ENCODE measurements around the gene UGT1A8. TPM values are rescaled to one million over a fixed set of nuclear protein-coding genes. Genes with fewer than 3 reads are reported as not detected.

Gene UGT1A8
- total RNA-seq, 1 experiment from 2014 or later = 2.2 TPM

GRCh38 chr2:233807966-233808935, 190.8 kb downstream of the UGT1A8 start:
- Histone ChIP-seq H3K36me3 (no peaks in the 10 kb centered on the region), H3K9me3 (no peaks in the 10 kb centered on the region), H3K4me3 (no peak overlapping the region), H3K27me3 (no peaks in the 10 kb centered on the region)
- no peak for DNase-seq

- no peak for DNase-seq
- H3K9me3 ChIP-seq = no peaks in the 10 kb centered on the region
- no peaks in the 10 kb centered on the region for H3K36me3 ChIP-seq
- H3K4me3 ChIP-seq = no peak overlapping the region
- H3K27me3 ChIP-seq = no peaks in the 10 kb centered on the region
These were observed 193.0 kb downstream of the UGT1A8 start for GRCh38 chr2:233810385-233810784.

DNA sequence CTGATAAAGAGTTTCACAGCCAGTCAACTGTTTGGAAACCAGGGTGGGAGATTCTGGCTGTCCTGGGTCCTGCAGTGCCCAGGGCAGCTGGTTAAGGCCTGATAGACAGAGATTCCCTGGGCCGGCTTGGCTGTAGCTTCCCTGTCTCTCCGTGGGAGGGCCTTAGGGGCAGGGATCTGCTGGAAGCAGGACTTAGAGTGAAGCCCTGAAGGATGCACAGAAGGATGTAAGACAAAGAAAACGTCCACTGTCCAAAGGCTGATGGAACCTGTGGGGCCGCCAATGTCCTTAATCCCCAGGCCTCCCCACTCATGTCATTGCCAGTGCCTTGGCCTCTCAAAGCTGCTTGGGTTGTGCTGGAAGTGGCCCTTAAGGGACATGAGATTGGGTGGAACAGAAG, 193.7 kb downstream of the UGT1A8 start:
- no peak for DNase-seq
- no peaks in the 10 kb centered on the region for H3K27me3 ChIP-seq
- no peaks in the 10 kb centered on the region for H3K36me3 ChIP-seq
- no peaks in the 10 kb centered on the region for H3K9me3 ChIP-seq
- H3K4me3 ChIP-seq = no peak overlapping the region

DNA sequence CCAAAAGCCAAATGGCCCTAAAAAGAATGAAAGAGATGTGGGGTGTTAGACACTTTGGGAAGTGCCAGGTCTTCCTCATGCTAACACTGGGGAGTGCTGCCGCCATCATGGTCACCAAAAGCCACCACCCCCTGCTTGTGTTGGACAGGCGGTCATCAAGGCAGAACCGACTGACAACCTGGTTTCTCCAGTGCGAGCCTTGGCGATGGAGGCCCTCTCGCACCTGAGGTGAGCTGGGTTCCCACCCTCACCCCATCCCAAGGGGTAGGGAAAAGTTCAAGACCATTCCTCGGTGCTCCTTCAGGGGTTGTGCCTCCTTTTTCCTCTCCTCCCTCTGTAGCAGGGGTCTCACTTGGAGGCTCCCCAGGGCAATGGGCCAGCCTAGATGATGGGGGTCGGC, 194.3 kb downstream of the UGT1A8 start:
- Histone ChIP-seq H3K4me3 (no peak overlapping the region), H3K9me3 (no peaks in the 10 kb centered on the region), H3K27me3 (no peaks in the 10 kb centered on the region), H3K36me3 (no peaks in the 10 kb centered on the region)
- DNase-seq = no peak

DNA sequence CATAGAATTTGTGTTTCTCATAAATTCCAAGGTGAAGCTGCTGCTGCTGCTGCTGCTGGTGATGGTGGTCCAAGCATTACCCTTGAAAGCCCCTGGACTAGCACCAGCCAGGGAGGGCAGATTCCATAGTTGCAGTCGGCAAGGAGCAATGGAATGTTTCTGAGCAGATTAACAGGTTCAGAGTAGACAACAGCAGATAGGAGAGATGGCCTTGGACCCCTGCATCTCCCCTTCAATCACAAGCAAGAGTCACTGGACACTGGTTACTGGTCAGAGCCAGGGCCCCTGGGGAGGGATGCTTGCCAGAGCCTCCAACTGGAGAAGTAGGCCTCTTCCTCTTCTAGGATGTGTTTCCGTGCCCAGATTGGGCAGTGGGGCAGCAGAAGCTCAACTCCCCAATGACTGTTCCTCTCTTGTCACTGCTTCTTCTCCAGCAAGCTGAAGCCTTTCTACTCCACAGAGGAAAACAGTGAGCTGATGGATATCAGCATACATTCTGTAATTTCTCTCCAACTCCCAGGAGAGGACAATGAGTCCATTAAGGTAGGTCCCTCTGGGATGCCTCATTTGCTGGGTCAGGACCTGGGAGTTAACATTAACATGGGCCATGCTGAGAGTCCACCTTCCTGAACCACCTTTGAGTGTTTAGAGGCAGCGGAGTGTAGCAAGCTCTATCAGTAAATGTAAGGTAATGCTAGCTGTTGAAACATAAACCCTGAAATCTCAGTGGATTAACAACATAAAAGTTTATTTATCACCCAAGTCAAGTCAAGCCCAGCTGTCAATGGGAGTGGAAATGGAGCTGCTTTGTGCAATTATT, 196.0 kb downstream of the UGT1A8 start:
- no peaks in the 10 kb centered on the region for H3K9me3 ChIP-seq
- no peaks in the 10 kb centered on the region for H3K27me3 ChIP-seq
- no peak for DNase-seq
- no peaks in the 10 kb centered on the region for H3K36me3 ChIP-seq
- H3K4me3 ChIP-seq = no peak overlapping the region

- DNase-seq = no peak
- Histone ChIP-seq H3K27me3 (no peaks in the 10 kb centered on the region), H3K4me3 (no peak overlapping the region), H3K9me3 (no peaks in the 10 kb centered on the region), H3K36me3 (no peaks in the 10 kb centered on the region)
These were observed 196.8 kb downstream of the UGT1A8 start for GRCh38 chr2:233814056-233814835.

GRCh38 chr2:233815861-233816260, 198.4 kb downstream of the UGT1A8 start:
- DNase-seq = no peak
- Histone ChIP-seq H3K36me3 (no peaks in the 10 kb centered on the region), H3K9me3 (no peaks in the 10 kb centered on the region), H3K27me3 (no peaks in the 10 kb centered on the region), H3K4me3 (no peak overlapping the region)

DNA sequence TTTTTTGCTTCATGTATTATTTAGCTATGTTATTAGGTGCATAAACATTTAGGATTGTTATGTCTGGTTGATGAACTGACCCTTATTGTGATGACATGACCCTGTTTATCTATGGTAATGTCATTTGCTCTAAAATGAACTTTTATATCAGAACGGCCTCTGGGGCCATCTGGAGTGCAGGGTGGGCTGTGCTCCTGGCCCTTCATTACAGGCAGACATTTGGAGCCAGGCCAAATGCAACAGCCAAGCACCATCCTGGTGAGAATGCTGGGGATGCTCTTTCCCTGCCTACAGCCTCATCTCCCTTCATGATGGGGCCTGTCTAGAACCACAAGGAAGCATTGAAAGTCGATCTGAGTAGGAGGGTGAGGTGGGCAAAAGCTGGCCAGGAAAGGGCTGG, 198.9 kb downstream of the UGT1A8 start:
- Histone ChIP-seq H3K27me3 (no peaks in the 10 kb centered on the region), H3K4me3 (no peak overlapping the region), H3K36me3 (no peaks in the 10 kb centered on the region), H3K9me3 (no peaks in the 10 kb centered on the region)
- no peak for DNase-seq

DNA sequence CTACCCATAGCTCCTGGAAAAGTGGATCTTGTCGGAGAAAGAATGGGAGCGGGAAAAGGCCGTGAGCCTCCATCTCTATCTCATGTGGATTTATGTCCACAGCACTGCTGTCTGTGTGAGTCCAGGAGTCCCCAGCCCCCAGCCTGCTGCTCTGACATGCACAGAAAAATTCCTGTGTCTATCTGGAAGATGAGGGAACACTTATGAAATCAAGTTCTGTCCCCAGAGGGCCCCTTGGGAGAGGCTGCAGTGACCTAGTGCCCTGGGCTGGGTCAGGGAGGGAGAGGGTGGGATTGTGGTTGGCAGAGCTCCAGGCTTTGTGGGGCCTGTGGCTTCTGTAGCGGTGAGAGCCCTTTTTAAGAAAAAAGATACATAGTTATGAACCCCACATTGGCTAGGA, 199.3 kb downstream of the UGT1A8 start:
- Histone ChIP-seq H3K9me3 (no peaks in the 10 kb centered on the region), H3K4me3 (no peak overlapping the region), H3K27me3 (no peaks in the 10 kb centered on the region), H3K36me3 (no peaks in the 10 kb centered on the region)
- DNase-seq = no peak

DNA sequence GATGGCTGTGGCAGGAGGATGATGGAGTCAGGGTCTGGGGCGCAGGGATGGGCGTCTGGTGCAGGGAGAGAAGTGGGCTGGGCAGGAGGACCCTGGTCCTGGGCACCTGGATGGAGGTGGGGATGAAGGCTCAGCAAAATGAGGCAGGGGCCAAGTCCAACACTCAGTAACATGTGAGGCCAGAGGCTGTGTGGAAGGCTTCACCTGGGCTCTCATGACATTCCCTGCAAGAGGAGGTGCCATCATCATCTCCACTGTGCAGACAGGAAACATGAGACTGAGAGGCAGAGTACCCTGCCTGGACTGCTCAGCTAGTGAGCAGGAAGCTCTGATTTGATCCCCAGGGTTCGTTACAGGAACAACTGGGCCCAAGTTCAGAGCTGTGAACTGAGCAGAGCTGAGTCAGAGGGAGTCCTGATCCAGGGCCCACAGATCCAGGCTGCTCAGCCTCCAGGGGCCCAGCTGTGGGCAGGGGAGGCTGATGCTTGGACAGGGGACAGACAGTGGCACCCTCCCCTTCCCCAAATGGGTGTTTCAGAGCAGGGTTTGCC, 200.0 kb downstream of the UGT1A8 start:
- no peaks in the 10 kb centered on the region for H3K36me3 ChIP-seq
- DNase-seq = no peak
- no peaks in the 10 kb centered on the region for H3K9me3 ChIP-seq
- H3K27me3 ChIP-seq = no peaks in the 10 kb centered on the region
- H3K4me3 ChIP-seq = no peak overlapping the region

GRCh38 chr2:233817995-233818638, 200.7 kb downstream of the UGT1A8 start:
- H3K27me3 ChIP-seq = no peaks in the 10 kb centered on the region
- H3K9me3 ChIP-seq = no peaks in the 10 kb centered on the region
- no peak for DNase-seq
- H3K4me3 ChIP-seq = no peak overlapping the region
- H3K36me3 ChIP-seq = no peaks in the 10 kb centered on the region

DNA sequence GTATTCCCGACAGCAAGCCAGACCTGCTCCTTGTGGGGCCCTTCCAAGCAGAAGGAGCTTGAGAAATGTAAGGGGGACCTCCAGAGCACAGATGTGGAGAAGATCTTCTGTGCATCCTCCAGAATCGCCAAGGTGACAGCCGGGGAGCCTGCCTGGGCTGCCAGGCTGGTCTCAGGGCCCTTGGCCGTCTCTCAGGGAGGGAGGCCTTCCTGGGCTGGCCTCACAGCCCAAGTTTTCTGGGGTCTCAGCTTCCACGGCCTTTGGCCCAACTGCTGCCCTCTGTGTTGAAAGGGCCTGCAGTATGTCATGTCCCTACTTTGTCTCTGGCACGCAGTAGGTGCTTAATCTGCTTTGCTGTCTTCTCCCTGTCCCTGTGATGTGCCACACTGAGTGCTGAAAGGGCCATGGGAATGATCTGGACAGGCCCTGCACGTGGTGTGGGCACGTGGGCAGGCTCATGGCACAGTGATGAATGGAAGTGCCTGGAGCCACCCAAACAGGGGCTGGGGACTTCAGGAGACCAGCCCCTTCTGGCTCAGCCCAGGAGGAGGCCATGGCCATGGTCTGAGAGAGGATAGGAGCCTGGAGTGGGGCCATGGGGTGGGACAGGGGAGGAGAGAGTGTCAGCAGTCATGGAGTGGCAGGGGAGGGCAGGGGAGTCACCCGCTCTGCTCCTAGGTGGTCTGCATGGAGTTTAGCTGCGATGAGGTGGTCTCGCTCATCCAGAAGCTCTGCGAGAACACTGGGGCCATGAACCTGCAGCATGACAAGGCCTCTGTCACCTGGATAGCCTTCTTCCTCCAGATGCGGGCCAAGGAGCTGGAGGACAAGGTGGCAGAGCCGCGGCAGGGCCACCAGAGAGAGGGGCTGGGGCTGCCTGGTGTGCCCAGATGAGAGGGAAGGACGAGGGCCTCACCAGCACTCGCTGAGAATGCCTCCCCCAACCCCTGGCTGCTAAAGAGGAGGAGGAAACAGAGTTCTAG, 201.5 kb downstream of the UGT1A8 start:
- Histone ChIP-seq H3K9me3 (no peaks in the 10 kb centered on the region), H3K27me3 (no peaks in the 10 kb centered on the region), H3K4me3 (no peak overlapping the region), H3K36me3 (no peaks in the 10 kb centered on the region)
- DNase-seq = no peak

DNA sequence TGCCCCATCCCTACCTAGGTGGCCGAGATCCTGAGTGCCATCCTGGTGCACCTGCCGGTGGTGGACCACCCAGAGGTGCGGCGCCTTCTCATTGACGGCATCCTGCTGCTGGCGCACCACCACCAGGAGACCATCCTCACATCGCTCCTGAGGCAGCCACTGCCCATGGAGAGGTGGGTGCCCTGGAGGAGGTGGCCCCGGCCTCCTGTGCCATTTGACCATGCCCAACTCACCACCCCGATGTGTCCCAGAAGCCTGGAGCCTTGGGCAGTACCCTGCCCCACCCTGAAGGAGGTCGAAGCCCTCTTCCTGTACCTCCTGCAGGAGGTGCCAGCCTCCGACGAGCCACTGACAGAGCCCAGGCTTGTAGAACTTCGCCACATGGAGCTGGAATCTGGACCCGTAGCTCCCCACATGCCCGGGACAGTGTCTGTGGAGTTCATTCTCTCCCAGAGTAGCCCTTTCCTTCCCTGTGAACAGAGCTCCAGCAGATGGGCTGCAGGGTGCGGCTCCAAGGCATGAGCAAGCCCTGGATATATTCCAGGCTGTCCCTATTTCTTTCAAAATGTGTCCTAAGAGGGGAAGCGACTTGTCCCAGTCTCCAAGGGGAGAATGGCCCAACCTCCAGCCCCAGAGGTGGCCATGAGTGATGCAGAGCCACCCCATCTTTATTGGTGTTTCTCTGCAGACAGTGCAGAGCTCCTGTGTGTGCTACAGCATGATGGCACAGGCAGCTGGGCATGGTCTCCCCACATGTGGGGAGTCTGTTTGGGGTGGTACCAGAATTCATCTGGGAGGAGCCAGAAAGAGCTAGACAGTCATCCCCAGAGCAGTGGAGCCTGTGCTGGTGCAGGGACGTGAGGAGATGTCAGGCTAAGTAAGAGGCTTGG, 202.7 kb downstream of the UGT1A8 start:
- Histone ChIP-seq H3K27me3 (no peaks in the 10 kb centered on the region), H3K9me3 (no peaks in the 10 kb centered on the region), H3K36me3 (no peaks in the 10 kb centered on the region), H3K4me3 (no peak overlapping the region)
- no peak for DNase-seq

DNA sequence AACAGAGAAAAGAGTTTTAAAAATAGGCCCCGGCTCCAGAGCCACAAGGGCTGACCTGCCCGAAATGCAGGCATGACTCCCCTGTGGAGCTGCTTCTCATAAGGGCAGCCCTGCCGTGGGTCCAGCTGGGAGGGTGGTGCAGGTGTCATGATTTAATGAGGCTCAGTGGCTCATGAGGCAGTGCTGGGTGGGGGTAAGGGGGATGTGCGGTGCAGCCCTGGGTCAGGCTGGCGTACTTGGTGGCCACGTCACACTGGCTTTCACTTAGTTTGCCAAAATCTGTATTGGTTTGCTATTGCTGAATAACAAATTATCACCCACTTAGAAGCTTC, 203.3 kb downstream of the UGT1A8 start:
- Histone ChIP-seq H3K4me3 (no peak overlapping the region), H3K9me3 (no peaks in the 10 kb centered on the region), H3K36me3 (no peaks in the 10 kb centered on the region), H3K27me3 (no peaks in the 10 kb centered on the region)
- no peak for DNase-seq
